Keratinocyte (primary cell): ENCODE results near the gene BMP7.

Experiments used
- CTCF ChIP-seq, 3 experiments: IDR thresholded peaks in 1 of 3; conservative IDR thresholded peaks in 1 of 3; optimal IDR thresholded peaks in 1 of 3; 2 replicates in 2 of 3; 3 replicates in 1 of 3; pipeline versions ENCODE3 to v1.5.1; 2011; ENCODE audit warnings: low read length in 3 of 3, mild to moderate bottlenecking in 3 of 3, moderate library complexity in 2 of 3, control low read depth in 1 of 3, inconsistent platforms in 1 of 3; ENCODE audit not compliant: insufficient read depth in 2 of 3; ENCODE audit errors: extremely low read depth in 1 of 3
- EZH2 ChIP-seq: IDR thresholded peaks from one replicate; pipeline ENCODE4 v1.6.1; 2012; ENCODE audit warnings: inconsistent platforms, mild to moderate bottlenecking, low read length, moderate library complexity

GRCh38 chr20:57282670-57283361 is 16.4 kb upstream of the BMP7 start:
- TF ChIP-seq CTCF (optimal IDR thresholded peaks at IDR 0.05 in 1 of 3, IDR thresholded peaks at IDR 0.05 in 1 of 3, conservative IDR thresholded peaks at IDR 0.05 in 1 of 3; ENCODE audit: extremely low read depth in 1 of 3, insufficient read depth in 2 of 3, low read length in 3 of 3) (no peak), EZH2 (no peak)
